ENCODE measurements around the gene UACA. TPM values are rescaled to one million over a fixed set of nuclear protein-coding genes. Genes with fewer than 3 reads are reported as not detected.
"Not testable (repeated sequence)": the region's sequence is repeated elsewhere in the genome, so short reads cannot be mapped to it uniquely, and the experiment has no call there.

Gene UACA, protein sequence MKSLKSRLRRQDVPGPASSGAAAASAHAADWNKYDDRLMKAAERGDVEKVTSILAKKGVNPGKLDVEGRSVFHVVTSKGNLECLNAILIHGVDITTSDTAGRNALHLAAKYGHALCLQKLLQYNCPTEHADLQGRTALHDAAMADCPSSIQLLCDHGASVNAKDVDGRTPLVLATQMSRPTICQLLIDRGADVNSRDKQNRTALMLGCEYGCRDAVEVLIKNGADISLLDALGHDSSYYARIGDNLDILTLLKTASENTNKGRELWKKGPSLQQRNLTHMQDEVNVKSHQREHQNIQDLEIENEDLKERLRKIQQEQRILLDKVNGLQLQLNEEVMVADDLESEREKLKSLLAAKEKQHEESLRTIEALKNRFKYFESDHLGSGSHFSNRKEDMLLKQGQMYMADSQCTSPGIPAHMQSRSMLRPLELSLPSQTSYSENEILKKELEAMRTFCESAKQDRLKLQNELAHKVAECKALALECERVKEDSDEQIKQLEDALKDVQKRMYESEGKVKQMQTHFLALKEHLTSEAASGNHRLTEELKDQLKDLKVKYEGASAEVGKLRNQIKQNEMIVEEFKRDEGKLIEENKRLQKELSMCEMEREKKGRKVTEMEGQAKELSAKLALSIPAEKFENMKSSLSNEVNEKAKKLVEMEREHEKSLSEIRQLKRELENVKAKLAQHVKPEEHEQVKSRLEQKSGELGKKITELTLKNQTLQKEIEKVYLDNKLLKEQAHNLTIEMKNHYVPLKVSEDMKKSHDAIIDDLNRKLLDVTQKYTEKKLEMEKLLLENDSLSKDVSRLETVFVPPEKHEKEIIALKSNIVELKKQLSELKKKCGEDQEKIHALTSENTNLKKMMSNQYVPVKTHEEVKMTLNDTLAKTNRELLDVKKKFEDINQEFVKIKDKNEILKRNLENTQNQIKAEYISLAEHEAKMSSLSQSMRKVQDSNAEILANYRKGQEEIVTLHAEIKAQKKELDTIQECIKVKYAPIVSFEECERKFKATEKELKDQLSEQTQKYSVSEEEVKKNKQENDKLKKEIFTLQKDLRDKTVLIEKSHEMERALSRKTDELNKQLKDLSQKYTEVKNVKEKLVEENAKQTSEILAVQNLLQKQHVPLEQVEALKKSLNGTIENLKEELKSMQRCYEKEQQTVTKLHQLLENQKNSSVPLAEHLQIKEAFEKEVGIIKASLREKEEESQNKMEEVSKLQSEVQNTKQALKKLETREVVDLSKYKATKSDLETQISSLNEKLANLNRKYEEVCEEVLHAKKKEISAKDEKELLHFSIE (N-terminal part only)
- 1 to 10 TPM; 1.3 to 1.7 TPM for total RNA-seq
- 0.15 to 0.23 reads per million in 2 donors for total RNA-seq

DNA sequence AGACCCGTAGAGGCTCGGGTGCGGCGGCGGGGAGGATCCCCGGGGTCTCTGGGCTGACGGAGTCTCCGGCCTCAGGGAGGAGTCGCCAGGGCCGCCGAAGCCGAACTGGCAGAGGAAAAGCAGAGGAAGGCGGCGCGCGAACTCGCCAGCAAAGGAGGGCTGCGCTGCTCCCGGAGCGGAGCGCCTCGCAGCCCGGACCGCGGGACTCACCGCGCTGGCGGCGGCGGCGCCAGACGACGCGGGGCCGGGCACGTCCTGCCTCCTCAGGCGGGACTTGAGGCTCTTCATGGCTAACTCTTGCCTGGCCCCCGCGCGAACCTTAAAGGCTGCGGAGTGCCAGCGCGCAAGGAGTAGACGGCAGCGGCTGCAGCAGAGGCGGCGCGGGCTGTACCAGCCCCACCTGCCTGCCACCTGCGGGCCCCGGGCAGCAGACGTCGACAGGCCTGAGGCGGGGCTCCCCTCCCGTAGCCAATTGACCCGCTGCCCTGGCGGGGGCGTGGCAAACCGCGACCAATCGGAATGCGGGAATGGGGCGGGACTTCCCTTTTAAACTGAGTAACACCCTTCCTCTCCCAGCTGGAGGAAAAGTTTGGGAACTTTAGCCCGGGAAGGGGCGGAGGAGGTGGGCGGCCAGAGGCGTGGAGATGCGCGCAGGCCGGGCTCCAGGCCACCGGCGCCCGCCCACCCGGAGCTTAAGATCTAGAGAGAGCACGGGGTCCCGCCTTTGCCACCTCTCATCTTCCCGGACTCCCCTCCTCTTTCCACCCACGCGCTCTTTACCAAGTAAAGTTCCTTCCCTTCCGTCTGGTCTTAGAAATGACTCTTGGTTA is at the start of gene UACA:
UACA (minus strand) TSS at position 439 of the 830 bp plus-strand sequence; CDS start at position 288, 151 bp downstream.
- H3K27ac Mint-ChIP-seq = peak within 1 kb of the TSS; percentile 65

DNA sequence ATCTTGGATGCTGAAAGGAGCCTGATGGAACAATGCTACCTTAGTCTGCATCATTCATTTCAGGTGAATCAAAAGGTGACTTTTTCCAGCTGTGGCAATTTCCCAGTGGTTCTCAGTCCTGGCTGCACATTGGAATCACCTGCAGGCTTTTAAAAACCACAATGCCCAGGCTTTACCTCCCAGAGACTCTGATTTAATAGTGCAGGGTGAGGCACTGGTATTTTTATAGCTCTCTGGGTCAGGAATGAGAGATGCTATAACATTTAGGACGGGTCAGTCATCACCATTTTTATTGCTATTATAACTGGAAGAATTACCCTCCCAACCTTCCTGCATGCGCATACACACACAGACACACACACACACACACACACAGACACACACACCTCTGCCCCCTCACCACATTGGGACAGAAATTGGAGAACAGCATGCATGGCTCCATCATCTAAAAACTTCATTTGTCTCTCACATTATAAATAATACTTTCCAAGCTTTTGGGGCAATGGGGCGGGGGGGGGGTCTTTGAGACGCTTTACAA is 49.5 kb upstream of the UACA start:
- DNase-seq (no peak), ATAC-seq (no peak)
- H3K9me3 ChIP-seq (ENCODE audit: control insufficient read depth, low read length, poor library complexity, severe bottlenecking) = no peaks in the 10 kb centered on the region
- no peaks in the 10 kb centered on the region for H3K4me1 Mint-ChIP-seq
- no peak overlapping the region for H3K4me3 Mint-ChIP-seq
- H3K36me3 Mint-ChIP-seq (ENCODE audit: low read depth) = peaks cover 3% of the 10 kb centered on the region
- H3K27ac Mint-ChIP-seq = no peak overlapping the region
- H3K27me3 Mint-ChIP-seq = peaks cover 35% of the 10 kb centered on the region

More for the DNA sequence above, at the start of gene UACA:
- ATAC-seq = peak; percentile 99
- Mint-ChIP-seq H3K27me3 (peaks cover 42% of the 10 kb centered on the region), H3K36me3 (ENCODE audit: low read depth) (no peaks in the 10 kb centered on the region), H3K4me1 (peaks cover 16% of the 10 kb centered on the region), H3K4me3 (peak within 1 kb of the TSS; percentile 91)
- H3K9me3 ChIP-seq (ENCODE audit: control insufficient read depth, low read length, poor library complexity, severe bottlenecking) = no peaks in the 10 kb centered on the region
- DNase-seq = peak; percentile 29 to 60 (median 36)

DNA sequence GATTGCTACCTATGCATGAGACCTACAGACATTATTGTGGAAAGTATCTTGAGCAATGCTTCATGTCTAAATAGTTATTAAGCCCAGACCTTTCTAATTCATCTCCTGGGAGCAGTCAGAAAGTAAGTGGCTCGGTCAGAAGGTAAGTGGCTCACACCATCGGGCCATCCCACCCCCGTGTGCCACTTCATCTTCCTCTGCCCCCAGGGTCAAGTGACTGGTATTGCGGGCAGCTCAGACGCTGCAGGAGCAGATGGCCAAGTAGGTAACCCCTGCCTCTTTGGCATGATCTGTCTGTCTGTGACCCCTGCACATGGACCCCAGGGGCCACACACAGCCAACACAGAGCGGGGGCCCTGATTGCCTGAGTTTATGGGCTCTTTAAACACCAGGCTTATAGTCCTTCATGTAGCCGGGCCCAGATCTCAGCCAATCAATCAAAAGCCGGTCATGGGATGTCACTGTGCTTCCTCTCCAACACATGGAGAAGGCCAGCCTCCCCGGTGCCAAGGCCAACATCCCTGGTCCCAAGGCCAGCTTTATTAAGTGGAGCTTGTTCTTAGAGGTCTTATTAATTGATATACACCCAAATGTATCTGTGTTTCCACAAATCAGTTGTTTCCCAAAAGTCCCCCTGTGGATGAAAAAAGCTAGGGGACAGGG is 47.7 kb upstream of the UACA start:
- H3K27ac Mint-ChIP-seq = peak overlapping the region; percentile 21
- DNase-seq = no peak
- peaks cover 35% of the 10 kb centered on the region for H3K27me3 Mint-ChIP-seq
- H3K9me3 ChIP-seq (ENCODE audit: control insufficient read depth, low read length, poor library complexity, severe bottlenecking) = no peaks in the 10 kb centered on the region
- H3K36me3 Mint-ChIP-seq (ENCODE audit: low read depth) = peaks cover 3% of the 10 kb centered on the region
- H3K4me3 Mint-ChIP-seq = no peak overlapping the region
- no peak for ATAC-seq
- H3K4me1 Mint-ChIP-seq = peaks cover 3% of the 10 kb centered on the region

DNA sequence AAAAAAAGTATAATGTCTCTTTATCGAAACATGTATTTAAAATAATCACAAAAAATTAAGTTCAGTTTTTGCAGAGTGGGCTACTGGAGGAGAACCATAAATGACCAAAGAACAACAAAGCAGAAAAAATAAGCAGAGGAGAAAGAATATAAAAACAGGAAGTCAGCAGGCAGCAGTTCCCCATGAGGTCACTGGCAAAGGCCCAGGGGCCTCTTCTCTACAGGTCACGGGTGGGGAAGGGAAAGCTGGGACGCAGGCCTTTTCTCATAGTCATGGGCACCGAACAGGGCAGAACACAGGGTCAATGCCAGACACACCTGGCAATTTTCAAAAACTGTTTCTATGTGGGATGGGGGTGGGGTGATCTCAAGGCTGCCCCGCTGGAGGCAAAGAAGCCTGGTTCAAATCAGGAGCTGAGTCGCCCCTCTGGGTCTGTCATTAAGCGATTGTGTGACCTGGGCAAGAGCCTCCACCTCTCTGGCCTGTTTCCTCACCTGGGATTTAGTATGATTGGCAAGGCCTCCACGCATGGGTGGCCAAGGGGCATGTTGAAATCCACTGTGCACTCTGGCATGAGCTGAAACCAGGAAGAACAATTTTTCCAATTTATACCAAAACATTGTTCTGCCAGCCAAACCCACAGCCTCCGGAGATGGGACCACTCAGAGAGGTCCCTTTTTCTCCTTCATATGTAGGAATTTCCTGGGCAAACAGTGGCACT is 43.8 kb upstream of the UACA start:
- Mint-ChIP-seq H3K27me3 (peaks cover 32% of the 10 kb centered on the region), H3K36me3 (ENCODE audit: low read depth) (peaks cover 3% of the 10 kb centered on the region), H3K27ac (no peak overlapping the region), H3K4me1 (peaks cover 3% of the 10 kb centered on the region), H3K4me3 (no peak overlapping the region)
- DNase-seq (no peak), ATAC-seq (no peak)
- no peaks in the 10 kb centered on the region for H3K9me3 ChIP-seq (ENCODE audit: control insufficient read depth, low read length, poor library complexity, severe bottlenecking)

DNA sequence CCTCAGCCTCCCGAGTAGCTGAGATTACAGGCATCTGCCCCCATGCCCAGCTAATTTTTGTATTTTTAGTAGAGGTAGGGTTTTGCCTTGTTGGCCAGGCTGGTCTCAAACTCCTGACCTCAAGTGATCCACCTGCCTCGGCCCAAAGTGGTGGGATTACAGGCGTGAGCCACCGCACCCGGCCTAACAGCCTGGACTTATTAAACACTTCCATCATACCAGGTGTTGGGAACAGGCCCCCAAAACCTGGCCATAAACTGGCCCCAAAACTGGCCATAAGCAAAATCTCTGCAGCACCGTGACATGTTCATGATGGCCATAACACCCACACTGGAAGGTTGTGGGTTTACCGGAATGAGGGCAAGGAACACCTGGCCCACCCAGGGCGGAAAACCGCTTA is 41.0 kb upstream of the UACA start:
- H3K36me3 Mint-ChIP-seq (ENCODE audit: low read depth); DNase-seq; H3K9me3 ChIP-seq (ENCODE audit: control insufficient read depth, low read length, poor library complexity, severe bottlenecking); H3K4me1 Mint-ChIP-seq; ATAC-seq; H3K27ac Mint-ChIP-seq; H3K4me3 Mint-ChIP-seq: not testable (repeated sequence)
- H3K27me3 Mint-ChIP-seq = peaks cover 17% of the 10 kb centered on the region

DNA sequence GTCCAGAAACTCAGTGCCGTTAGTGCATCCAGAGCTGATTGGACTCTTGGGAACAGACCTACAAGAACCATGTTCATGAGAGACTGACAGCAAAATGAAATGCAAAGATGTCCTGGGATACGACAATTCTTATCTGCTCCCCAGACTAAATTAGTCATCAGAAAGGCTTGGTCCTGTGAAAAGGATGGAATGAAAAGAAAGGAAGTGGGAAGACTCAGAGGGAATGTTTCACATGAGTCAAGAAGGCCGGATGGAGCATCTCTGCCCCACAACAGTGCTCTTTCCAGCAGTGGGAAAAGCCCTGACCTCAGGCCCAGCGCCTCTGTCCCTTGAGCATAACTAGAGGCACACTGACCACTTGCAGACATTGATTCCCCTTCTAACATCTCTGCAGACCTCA is 39.3 kb upstream of the UACA start:
- Mint-ChIP-seq H3K4me3 (no peak overlapping the region), H3K27me3 (peaks cover 22% of the 10 kb centered on the region), H3K27ac (no peak overlapping the region), H3K4me1 (peaks cover 3% of the 10 kb centered on the region), H3K36me3 (ENCODE audit: low read depth) (no peaks in the 10 kb centered on the region)
- ATAC-seq (no peak), DNase-seq (no peak)
- no peaks in the 10 kb centered on the region for H3K9me3 ChIP-seq (ENCODE audit: control insufficient read depth, low read length, poor library complexity, severe bottlenecking)

DNA sequence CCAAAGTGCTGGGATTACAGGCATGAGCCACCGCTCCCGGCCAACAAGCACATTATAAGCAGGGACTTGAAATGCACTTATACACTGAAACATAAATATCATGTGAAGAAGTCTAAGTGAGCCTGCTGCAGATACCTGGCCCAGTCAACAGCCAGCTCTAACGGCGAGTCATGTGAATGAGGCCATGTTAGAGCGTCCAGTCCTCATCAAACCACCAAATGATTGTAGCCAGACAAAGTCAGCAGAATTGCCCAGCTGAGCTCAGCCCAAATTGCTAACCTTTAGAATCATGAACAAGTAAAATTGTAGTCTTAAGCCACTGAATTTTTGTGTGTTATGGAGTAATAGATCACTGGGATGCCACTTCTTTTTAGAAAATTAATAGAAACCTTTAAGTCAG is 37.8 kb upstream of the UACA start:
- no peak overlapping the region for H3K4me3 Mint-ChIP-seq
- no peak for DNase-seq
- peaks cover 22% of the 10 kb centered on the region for H3K27me3 Mint-ChIP-seq
- H3K9me3 ChIP-seq (ENCODE audit: control insufficient read depth, low read length, poor library complexity, severe bottlenecking) = no peaks in the 10 kb centered on the region
- H3K4me1 Mint-ChIP-seq = peaks cover under 1% of the 10 kb centered on the region
- no peaks in the 10 kb centered on the region for H3K36me3 Mint-ChIP-seq (ENCODE audit: low read depth)
- no peak for ATAC-seq
- no peak overlapping the region for H3K27ac Mint-ChIP-seq

DNA sequence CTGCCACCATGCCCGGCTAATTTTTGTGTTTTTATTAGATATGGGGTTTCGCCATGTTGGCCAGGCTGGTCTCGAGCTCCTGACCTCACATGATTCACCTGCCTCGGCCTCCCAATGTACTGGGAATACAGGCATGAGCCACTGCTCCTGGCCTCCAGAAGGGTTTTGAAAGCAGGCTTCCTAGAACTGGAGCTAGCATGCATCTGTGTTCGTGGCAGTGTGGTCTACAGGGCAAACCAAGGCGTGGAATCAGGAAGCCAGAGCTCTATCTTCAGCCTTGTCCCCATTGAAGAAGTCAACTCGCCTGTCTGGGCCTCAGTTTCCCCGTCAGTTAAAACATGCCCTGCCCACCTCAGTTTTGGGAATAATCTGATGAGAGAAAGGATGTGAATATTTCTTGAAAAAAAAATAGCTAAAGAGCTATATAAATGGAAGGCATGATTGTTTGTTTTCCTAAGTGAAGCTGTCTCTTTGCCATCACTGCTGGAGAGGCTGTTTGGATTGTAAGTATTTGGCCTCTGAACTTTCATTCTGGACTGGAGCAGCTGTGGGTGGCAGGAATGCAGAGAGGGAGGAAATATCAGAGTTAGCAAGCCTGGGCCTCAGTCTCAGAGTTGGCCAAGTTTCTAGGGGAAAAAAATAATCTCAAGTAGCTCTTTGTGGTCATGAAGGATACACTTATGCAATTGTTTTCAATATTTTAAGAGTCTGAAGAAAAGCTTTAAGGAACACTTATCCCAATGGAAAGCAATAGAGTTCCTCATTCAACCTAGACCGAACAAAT is 36.5 kb upstream of the UACA start:
- Mint-ChIP-seq H3K27me3 (peaks cover 15% of the 10 kb centered on the region), H3K36me3 (ENCODE audit: low read depth) (no peaks in the 10 kb centered on the region), H3K4me1 (no peaks in the 10 kb centered on the region), H3K27ac (no peak overlapping the region), H3K4me3 (no peak overlapping the region)
- no peaks in the 10 kb centered on the region for H3K9me3 ChIP-seq (ENCODE audit: control insufficient read depth, low read length, poor library complexity, severe bottlenecking)
- DNase-seq = no peak
- ATAC-seq = no peak

DNA sequence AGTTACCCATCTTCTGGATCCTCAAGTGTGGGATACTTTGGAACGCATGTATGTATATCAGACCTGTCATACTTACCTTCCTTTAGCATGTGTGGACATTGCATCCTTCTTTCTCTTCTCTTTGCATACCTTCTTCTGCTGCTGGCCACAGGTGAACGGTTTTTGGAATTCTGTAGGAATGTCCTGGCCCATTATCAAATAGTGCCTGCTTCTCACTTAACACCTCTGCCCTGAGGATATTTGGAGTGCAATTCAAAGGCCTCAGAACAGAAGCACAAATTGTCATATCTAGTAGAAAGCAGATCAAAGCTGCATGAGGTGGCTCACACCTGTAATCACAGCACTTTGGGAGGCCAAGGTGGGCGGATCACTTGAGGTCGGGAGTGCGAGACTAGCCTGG is 34.1 kb upstream of the UACA start:
- H3K27ac Mint-ChIP-seq = no peak overlapping the region
- no peak overlapping the region for H3K4me3 Mint-ChIP-seq
- H3K9me3 ChIP-seq (ENCODE audit: control insufficient read depth, low read length, poor library complexity, severe bottlenecking) = no peaks in the 10 kb centered on the region
- DNase-seq = no peak
- no peaks in the 10 kb centered on the region for H3K36me3 Mint-ChIP-seq (ENCODE audit: low read depth)
- peaks cover 14% of the 10 kb centered on the region for H3K27me3 Mint-ChIP-seq
- no peaks in the 10 kb centered on the region for H3K4me1 Mint-ChIP-seq
- ATAC-seq = no peak

DNA sequence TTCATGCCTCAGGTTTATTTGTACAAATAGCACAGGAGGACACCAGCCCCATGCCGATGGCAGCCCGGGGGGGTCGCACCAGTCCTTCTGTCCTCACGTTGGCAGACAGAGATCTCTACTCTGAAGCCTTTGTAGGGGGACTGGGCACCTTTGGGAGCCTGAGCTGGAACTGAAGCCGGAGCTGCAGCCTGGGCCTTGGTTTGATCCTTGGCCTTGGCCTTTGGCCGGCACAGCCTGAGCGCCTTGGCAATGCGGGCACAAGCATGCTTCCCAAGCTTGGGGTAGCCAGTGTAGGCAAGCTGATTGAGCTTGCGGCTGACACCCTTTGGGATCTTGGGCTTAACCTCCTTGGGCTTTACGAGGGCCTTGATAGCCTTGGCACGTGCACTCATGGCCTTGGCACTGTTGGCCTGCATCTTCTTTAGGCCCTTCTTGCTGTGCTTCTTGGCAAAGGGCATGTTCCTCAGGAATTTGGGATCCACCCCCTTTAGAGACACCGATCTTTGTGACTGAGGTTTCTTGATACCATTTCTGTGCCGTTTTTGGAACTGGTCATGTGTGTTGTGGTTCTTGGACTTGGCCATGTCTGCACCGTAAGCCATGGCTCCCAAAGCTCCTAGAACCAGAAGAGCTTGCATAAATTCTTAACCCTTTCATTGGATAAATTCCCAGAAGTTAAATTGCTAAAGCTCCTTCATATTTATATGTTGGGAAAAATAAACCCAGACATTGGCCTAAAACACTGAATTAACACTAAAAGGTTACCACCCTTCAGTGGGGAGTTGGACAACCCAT is 33.4 kb upstream of the UACA start:
- no peaks in the 10 kb centered on the region for H3K4me1 Mint-ChIP-seq
- H3K36me3 Mint-ChIP-seq (ENCODE audit: low read depth) = no peaks in the 10 kb centered on the region
- H3K4me3 Mint-ChIP-seq = no peak overlapping the region
- H3K27me3 Mint-ChIP-seq = peaks cover 19% of the 10 kb centered on the region
- DNase-seq (no peak), ATAC-seq (no peak)
- H3K9me3 ChIP-seq (ENCODE audit: control insufficient read depth, low read length, poor library complexity, severe bottlenecking) = no peaks in the 10 kb centered on the region
- no peak overlapping the region for H3K27ac Mint-ChIP-seq
